Lower lobe of right lung (tissue), 2 donors: ENCODE results near the gene RRN3. TPM values are rescaled to one million over a fixed set of nuclear protein-coding genes. Genes with fewer than 3 reads are reported as not detected.
A peak's percentile ranks its signal among the peaks of the same experiment; 100 is the strongest.
"Not testable (repeated sequence)": the region's sequence is repeated elsewhere in the genome, so short reads cannot be mapped to it uniquely, and the experiment has no call there.

Experiments
- ATAC-seq, 2 donors: fragments of 200-7000 bp; cut with Tn5 transposase; one replicate each; pipeline ENCODE4 v1.9.1; 2020 to 2022; ENCODE audit warnings: mild to moderate bottlenecking in 2 of 2, moderate library complexity in 2 of 2
- DNase-seq: peaks from one replicate; pipeline ENCODE4 v3.0.0-alpha.2; 2020
- H3K27ac ChIP-seq: fragments of 200-600 bp; one replicate; pipeline ENCODE4 v1.8.0; 2022
- H3K27me3 ChIP-seq: fragments of 200-600 bp; one replicate; pipeline ENCODE4 v1.8.0; 2022; ENCODE audit warnings: low read depth
- H3K36me3 ChIP-seq: fragments of 200-600 bp; one replicate; pipeline ENCODE4 v1.8.0; 2022; ENCODE audit warnings: mild to moderate bottlenecking
- H3K4me1 ChIP-seq: fragments of 200-600 bp; one replicate; pipeline ENCODE4 v1.8.0; 2022
- H3K4me3 ChIP-seq: fragments of 200-600 bp; one replicate; pipeline ENCODE4 v1.8.0; 2022; ENCODE audit warnings: mild to moderate bottlenecking
- H3K9me3 ChIP-seq: fragments of 200-600 bp; one replicate; pipeline ENCODE4 v1.8.0; 2022
- intact Hi-C: fragments of 100-400 bp; cut with DNase I; formaldehyde crosslinking; loops from one replicate; pipeline ENCODE4 v1.11.0; 2022
- long read RNA-seq: library from polyadenylated mRNA; unstranded; transcript quantifications from one replicate; pipeline ENCODE4 v2.0.0, GENCODE V29; 2021
- total RNA-seq: library from RNA; stranded (reverse); fragmentation: NEBNext Ultra II Directional; extraction: Animal tissue kit (Norgen Biotek cat#: 25700); gene quantifications from one replicate; pipeline ENCODE4 v1.2.1, GENCODE V29; 2021
- TF ChIP-seq, protein P1 (sequence below): fragments of 200-600 bp; IDR thresholded peaks from one replicate; pipeline ENCODE4 v1.8.0; 2022; ENCODE audit warnings: antibody characterized with exemption, mild to moderate bottlenecking
- donor health status: DM: no; HTN: yes; CAD: no; lungs with severe emphysema.

The RRN3 gene, protein sequence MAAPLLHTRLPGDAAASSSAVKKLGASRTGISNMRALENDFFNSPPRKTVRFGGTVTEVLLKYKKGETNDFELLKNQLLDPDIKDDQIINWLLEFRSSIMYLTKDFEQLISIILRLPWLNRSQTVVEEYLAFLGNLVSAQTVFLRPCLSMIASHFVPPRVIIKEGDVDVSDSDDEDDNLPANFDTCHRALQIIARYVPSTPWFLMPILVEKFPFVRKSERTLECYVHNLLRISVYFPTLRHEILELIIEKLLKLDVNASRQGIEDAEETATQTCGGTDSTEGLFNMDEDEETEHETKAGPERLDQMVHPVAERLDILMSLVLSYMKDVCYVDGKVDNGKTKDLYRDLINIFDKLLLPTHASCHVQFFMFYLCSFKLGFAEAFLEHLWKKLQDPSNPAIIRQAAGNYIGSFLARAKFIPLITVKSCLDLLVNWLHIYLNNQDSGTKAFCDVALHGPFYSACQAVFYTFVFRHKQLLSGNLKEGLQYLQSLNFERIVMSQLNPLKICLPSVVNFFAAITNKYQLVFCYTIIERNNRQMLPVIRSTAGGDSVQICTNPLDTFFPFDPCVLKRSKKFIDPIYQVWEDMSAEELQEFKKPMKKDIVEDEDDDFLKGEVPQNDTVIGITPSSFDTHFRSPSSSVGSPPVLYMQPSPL
- 23.0 TPM for total RNA-seq
- long read RNA-seq, transcript RRN3-203 (17 exons, 2,198 nt), result minor isoform, 7 of 37 reads
- long read RNA-seq, transcript RRN3-201 (18 exons, 3,762 nt), result major isoform, 21 of 37 reads
- long read RNA-seq, partial matches to known transcripts, result 3 of 37 reads
- long read RNA-seq, other reads (novel, unspliced or antisense), result 6 of 37 reads

DNA sequence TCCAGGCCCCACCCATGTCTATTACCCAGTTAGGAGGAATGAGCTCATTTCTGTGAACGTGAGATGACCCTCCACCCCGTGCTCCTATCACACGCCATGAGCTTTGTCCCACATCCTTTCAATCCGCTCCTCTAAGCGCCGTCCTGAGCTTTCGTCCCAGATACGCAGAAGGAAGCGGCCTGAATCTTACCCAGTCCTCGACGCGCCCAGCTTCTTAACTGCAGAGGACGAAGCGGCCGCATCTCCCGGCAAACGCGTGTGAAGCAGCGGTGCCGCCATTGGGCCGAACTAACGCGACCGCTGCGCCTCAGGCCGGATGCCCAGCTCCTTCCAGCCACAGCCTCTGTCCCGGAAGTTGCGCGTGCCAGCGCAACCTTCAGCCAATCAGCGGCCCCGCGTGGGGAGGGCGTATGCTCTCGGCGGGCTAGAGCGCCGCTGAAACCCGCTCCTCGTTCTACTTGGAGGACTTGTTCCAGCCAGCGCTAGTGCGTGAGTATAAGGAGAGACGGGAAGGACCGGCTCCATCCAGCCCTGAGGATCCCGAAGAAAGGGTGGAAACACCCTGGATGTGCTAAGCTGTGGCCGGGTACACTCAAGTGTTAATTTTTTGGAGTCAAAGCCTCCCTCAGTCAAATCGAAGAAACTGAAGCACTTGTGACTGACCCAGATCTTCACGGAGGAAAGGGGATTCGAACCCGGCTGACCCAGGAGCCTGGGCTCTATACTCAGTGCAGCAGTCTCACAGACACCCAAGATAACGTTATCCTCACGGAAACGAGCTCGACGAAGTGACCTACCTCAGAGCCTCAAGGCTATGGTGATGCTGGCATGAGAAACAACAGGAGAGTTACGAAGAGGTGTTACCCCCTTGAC lies at the start of gene RRN3:
RRN3 (minus strand) TSS at position 318 of the 873 bp plus-strand sequence; CDS start at position 279, 39 bp downstream.
- Histone ChIP-seq H3K4me1 (peaks cover 17% of the 10 kb centered on the region), H3K27ac (peak within 1 kb of the TSS; percentile 84), H3K4me3 (peak within 1 kb of the TSS; percentile 68), H3K36me3 (peaks cover 28% of the 10 kb centered on the region)
- DNase-seq, result peak; percentile 96
- H3K9me3 ChIP-seq, H3K27me3 ChIP-seq, intact Hi-C loops: not testable (repeated sequence)
- peak; percentile 100 for ATAC-seq

DNA sequence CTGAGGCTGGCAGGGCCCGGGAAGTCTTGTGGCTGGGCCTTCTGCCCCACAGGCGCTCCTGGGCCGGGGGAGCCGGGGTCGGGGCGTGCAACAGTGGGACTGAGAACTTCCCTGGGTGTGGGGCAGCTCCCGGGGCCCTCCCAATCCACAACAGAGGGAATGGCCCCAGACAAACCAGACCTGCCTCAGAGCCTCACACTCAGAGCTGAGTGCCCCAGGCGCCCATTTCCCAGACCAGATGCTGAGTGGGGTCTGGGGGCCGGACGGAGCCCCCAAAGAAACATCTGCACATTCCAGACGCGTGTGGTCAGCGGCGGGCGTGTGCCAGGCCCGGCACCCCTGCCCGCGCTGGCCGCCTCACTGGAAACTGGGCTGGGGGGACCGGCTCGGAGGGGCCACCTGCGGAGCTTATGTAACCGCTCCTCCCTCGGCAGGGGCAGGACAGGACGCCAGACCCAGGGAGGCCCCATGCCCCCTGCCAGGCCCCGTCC lies 49.6 kb upstream of the RRN3 start:
- DNase-seq, intact Hi-C loops, H3K9me3 ChIP-seq, H3K36me3 ChIP-seq, H3K27me3 ChIP-seq: not testable (repeated sequence)
- Histone ChIP-seq H3K27ac (peak overlapping the region; percentile 63), H3K4me3 (peak overlapping the region; percentile 20), H3K4me1 (peaks cover 34% of the 10 kb centered on the region)
- peak; percentile 3 to 5 for ATAC-seq

DNA sequence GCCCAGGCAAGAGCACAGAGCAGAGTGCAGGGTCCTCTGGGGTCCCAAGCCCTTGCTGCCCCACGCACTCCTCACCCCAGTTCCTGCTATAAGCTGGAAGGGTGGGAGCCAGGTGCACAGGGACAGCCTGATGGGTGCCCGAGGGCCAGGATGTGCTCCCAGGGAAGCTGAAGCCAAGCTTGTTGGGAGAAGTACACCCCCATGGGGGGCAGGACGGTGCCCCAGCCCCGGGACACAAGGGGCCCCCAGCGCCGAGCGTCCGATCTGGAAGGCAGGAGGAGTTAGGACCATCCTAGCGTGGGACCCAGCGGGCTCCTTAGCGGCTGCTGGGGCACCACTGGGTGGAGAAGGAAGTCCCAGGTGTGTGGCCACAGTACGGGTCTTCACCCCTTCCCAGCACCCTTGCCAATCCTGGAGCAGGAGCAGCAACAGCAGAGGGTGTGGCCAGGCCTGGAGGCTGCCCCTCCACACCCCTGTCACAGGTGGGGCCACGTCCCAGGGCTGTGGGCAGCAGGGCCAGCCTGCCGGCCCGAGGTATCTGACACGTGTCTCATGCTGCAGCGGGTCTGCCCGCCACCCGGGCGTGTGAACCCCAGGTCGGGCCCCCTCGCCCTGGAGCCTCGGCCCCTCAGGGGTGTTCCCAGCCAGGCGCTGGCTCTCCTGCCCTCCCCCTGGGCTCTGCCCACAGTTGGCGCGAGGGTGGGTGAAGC lies 49.0 kb upstream of the RRN3 start:
- H3K9me3 ChIP-seq, H3K36me3 ChIP-seq, H3K27me3 ChIP-seq, H3K4me3 ChIP-seq, DNase-seq, intact Hi-C loops: not testable (repeated sequence)
- Histone ChIP-seq H3K27ac (peak overlapping the region; percentile 63), H3K4me1 (peaks cover 34% of the 10 kb centered on the region)
- ATAC-seq, result peak; percentile 7 to 18

DNA sequence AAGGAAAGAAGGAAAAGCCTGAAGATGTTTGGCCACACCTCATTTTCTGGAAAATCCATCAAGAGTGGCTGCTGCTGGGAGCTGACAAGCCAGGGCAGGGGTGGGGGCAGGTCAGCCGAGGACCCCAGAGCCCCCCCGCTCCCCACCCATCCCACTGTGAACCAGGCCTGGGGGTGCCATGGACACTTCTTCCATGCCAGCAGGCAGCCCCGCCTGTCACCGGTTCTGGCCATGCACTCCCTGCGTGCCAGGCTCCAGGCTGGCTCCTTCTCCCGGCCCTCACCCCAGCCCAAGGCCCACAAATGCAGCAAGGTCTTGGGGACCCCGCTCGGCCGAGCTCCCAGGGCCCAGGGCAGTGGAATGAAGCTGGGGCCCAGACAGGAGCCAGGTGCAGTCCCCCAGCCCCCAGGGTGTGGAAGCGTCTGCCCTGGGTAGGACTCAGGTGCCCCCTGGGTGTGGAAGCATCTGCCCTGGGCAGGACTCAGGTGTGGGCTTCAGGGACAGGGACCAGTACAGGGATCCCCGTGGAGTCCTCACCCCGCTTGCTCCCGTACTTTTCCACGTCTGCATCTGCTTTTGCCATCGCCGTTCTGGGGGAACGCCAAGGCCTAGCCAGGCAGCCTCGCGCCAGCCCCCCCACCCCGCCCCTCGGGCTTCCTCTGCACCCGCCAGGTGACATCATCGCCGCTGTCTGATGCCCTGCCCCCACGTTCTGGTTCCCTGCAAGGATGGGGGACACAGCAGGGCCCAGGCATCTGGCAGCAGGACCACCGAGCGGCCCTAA lies 48.2 kb upstream of the RRN3 start:
- H3K4me3 ChIP-seq, H3K27ac ChIP-seq, DNase-seq, H3K9me3 ChIP-seq, H3K27me3 ChIP-seq, intact Hi-C loops, H3K36me3 ChIP-seq: not testable (repeated sequence)
- H3K4me1 ChIP-seq, result peaks cover 34% of the 10 kb centered on the region
- peak in 1 of 2 donors; percentile 11 for ATAC-seq

DNA sequence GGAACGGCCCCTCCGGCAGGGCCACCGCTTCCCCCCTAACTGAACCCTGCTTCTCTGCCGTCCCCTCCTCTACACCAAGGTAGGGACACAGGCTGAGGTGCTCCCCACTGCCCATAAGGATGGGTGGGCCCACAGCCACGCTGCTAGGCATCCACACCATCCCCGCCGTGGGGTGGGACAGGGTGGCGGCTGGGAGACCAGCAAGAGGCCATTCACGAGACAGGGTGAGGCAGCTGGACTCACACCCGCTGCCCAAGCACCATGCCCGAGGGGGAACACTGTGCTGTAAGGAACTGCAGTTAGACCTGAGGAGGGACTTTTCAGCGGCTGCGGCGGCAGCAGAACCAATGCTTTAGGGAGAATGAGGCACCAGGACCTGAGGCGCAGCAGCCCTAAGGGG lies 47.5 kb upstream of the RRN3 start:
- TF ChIP-seq, protein P1, sequence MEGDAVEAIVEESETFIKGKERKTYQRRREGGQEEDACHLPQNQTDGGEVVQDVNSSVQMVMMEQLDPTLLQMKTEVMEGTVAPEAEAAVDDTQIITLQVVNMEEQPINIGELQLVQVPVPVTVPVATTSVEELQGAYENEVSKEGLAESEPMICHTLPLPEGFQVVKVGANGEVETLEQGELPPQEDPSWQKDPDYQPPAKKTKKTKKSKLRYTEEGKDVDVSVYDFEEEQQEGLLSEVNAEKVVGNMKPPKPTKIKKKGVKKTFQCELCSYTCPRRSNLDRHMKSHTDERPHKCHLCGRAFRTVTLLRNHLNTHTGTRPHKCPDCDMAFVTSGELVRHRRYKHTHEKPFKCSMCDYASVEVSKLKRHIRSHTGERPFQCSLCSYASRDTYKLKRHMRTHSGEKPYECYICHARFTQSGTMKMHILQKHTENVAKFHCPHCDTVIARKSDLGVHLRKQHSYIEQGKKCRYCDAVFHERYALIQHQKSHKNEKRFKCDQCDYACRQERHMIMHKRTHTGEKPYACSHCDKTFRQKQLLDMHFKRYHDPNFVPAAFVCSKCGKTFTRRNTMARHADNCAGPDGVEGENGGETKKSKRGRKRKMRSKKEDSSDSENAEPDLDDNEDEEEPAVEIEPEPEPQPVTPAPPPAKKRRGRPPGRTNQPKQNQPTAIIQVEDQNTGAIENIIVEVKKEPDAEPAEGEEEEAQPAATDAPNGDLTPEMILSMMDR, result no peak
- Histone ChIP-seq H3K27me3 (no peaks in the 10 kb centered on the region), H3K9me3 (no peaks in the 10 kb centered on the region), H3K27ac (no peak overlapping the region), H3K36me3 (no peaks in the 10 kb centered on the region), H3K4me1 (peaks cover 34% of the 10 kb centered on the region), H3K4me3 (no peak overlapping the region)
- no peak for ATAC-seq
- DNase-seq, result no peak
- intact Hi-C loops, result no loop called here

DNA sequence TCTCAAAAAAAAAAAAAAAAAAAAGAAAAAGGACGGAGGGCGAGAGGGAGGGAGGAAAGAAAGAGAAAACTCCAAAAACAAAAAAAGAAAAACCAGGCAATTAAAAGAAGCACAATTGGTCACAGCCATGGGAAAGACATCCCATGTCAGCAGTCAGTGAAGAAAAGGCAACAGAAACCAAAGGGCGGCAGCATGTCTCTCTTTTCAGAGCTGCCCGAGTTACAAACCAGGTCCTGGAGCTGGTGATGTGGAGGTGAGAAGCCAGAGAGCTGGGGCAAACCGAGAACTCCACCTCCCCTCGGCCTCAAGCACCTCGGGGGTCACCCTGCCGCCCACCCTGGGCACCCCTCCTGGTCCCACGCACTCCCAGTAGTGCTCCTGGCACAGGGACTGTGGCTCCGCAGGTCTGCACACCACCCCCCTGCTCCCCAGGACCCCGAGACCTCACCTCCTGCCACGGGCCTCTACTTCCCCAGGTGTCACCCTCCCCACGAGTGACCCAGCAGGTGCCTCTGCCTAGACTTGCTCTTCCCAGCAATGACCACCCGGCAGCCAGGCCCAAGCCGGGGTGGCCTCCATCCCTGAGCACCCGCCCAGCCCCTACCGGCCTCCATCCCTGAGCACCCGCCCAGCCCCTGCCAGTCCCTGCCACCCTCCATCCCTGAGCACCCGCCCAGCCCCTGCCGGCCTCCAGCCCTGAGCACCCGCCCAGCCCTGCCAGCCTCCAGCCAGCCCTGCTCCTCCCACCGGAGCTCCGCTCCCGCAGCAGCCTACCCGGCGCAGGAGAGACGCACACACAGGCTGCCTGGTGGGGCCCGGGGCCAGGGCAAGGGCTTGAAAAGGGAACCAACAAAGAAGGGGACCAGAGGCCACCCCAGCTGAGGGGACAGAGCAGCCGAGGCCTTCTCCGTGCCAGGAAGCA lies 46.6 kb upstream of the RRN3 start:
- ATAC-seq, H3K9me3 ChIP-seq, H3K27ac ChIP-seq, H3K4me3 ChIP-seq, H3K36me3 ChIP-seq, DNase-seq, H3K27me3 ChIP-seq, intact Hi-C loops: not testable (repeated sequence)
- peaks cover 28% of the 10 kb centered on the region for H3K4me1 ChIP-seq

DNA sequence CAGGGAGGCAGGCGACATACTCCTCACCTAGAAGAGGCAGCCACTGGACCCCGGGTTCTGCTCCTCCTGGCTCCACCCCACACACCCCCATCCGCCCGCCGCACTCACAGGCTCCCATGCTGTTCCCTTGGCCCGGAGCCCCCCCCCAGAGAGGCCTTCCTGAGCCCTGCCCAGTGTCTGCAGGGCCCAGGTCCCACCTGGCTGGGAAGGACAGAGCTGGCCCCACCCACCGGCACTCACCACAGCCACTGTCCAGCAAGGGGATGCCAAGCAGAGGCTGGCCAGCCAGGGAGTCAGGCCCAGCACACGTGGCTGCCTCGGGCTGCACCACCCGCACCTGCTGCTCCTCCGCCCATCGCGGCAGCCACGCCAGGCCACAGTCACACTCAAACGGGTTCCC lies 43.4 kb upstream of the RRN3 start:
- H3K9me3 ChIP-seq, H3K4me3 ChIP-seq, H3K27me3 ChIP-seq, H3K27ac ChIP-seq, H3K36me3 ChIP-seq, intact Hi-C loops, H3K4me1 ChIP-seq, DNase-seq, ATAC-seq: not testable (repeated sequence)

DNA sequence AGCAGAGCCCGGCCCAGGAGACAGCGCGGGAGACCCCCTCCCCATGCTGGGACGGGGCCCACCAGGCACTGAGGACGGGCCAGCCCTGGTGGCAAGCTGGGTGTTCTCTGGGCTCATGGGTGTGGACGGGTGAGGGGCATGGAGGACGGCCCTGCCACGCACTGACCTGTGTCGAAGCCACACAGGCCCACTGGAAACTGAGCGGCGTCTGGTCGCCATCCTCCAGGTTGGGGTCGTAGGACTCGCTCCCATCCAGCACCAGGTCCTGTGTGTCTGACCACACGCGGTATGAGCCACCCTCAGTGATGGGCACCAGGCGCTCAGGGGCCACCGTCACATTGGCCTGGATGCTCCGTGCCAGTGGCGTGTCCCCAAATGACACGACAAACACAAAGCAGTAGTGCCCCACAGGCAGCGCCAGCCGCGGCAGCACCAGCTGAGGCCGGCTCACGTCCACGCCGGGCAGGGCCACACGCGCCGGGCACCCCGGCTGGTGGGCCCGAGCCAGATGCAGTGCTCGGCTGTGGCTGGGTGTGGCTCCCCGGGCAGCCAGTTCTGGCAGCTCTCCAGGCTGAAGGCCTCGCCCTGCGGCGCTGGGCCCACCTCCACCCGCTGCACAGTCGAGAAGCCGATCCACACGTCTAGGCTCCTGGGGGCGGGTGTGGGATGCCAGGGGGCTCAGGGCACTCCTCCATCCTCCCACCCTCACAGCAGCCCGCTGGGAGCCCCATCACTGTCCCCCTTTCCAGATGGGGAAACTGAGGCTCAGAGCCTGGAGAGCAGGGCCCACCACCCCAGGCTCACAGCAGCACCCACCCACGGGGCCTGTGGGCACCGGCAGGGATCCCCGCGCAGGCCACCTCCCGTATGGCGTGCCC lies 41.6 kb upstream of the RRN3 start:
- intact Hi-C loops, H3K27me3 ChIP-seq, H3K4me1 ChIP-seq, H3K9me3 ChIP-seq, H3K27ac ChIP-seq, H3K4me3 ChIP-seq, DNase-seq, H3K36me3 ChIP-seq: not testable (repeated sequence)
- peak; percentile 29 to 62 for ATAC-seq

DNA sequence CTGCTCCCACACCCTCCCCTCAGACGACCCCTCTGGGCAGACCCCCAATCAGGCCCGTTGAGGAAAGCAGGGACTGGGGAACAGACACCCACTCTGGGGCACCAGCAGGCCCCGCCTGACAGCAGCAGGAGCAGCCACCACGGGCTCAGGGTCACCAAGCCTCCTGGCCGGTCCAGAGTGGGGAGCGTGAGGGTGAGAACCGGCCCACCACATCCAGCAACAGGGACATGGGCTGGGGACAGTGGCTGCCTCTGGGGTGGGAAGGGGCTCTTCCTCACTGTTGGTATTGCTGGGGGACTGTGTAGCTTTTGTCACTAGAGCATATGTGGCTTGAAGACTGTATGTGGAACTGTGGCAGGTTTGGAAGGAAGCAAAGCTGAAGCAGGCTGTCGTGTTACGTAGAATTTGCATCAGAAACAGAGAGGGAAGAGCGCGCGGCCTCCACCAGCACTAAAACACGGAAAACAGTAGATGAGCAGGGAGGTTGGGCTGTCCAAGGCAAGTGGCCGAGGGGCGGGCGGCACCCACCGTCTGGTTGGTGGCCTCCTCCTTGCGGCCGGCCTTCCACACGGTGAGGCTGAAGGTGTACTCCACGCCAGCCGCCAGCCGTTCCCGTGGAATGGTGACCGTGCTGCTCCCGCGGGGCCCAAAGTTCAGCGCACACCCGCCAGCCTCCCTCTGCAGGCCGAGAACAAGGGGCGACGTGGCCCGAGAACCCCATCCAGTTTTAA lies 40.8 kb upstream of the RRN3 start:
- H3K9me3 ChIP-seq, H3K4me3 ChIP-seq, H3K27me3 ChIP-seq, H3K4me1 ChIP-seq, intact Hi-C loops, H3K27ac ChIP-seq, DNase-seq, H3K36me3 ChIP-seq: not testable (repeated sequence)
- ATAC-seq, result peak; percentile 19 to 47
